HL-60 (cell line): ENCODE measurements around the gene OR52W1.

ENCODE experiments used
- DNase-seq, 2 experiments: peaks; one replicate each; pipeline ENCODE4 v3.0.0-alpha.2; 2010 to 2020; ENCODE audit warnings: low read depth in 1 of 2, low spot score in 1 of 2
- H3K27ac ChIP-seq: fragments of 250-450 bp; sonication (Bioruptor Pico); replicated peaks from 2 replicates; pipeline ENCODE4 v1.5.1; 2020; ENCODE audit warnings: mild to moderate bottlenecking, moderate library complexity
- H3K27me3 ChIP-seq: fragments of 250-450 bp; sonication (Bioruptor Pico); 2 replicates; pipeline ENCODE4 v1.5.1; 2021; ENCODE audit warnings: mild to moderate bottlenecking, moderate library complexity; ENCODE audit not compliant: insufficient read depth, poor library complexity, severe bottlenecking
- H3K4me3 ChIP-seq: replicated peaks from 2 replicates; pipeline ENCODE4 v1.5.1; 2011; ENCODE audit warnings: mild to moderate bottlenecking, control low read depth, low read length; ENCODE audit not compliant: insufficient read depth
- GABPA ChIP-seq: IDR thresholded peaks from 2 replicates; pipeline ENCODE4 v1.6.1; 2012; ENCODE audit warnings: low read depth
- POLR2AphosphoS5 ChIP-seq: IDR thresholded peaks from 2 replicates; pipeline ENCODE4 v1.6.1; 2012; ENCODE audit warnings: low read depth
- SPI1 ChIP-seq: IDR thresholded peaks from 2 replicates; pipeline ENCODE4 v1.6.1; 2012; ENCODE audit warnings: low read depth, mild to moderate bottlenecking, borderline replicate concordance
- TF ChIP-seq, protein P1 (sequence below): IDR thresholded peaks from 2 replicates; pipeline ENCODE4 v1.6.1; 2012; ENCODE audit warnings: low read depth; ENCODE audit not compliant: insufficient replicate concordance
- TF ChIP-seq, protein P2 (sequence below): IDR thresholded peaks from one replicate; pipeline ENCODE4 v1.5.1; 2011; ENCODE audit warnings: low read length, control low read depth, inconsistent platforms; ENCODE audit not compliant: insufficient read depth

Gene OR52W1

DNA sequence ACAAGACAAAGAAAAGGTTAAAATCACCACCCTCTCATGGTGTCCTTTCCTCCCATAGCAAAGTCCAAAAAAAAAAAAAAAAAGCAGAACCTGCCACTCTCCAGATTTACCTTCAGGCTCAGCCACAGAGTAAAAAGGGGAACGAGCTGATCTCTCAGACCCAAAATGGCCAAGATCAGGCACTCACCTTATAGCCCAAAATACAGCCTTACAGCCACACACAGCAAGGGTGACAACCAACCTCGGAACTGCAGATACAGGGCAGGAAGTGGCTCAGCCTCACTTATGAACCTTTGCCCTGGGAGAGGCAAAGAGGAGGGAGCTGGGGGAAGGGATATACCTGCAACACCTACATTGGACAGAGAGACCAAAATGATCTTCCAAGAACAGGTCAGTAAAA, 30.9 kb downstream of the OR52W1 start:
- TF ChIP-seq GABPA (no peak), SPI1 (peak; percentile 50; the same call in 1 of the 2 replicates), POLR2AphosphoS5 (no peak)
- peak in 1 of 2 experiments; percentile 47 for DNase-seq
- Histone ChIP-seq H3K27me3 (no peaks in the 10 kb centered on the region), H3K27ac (no peak overlapping the region), H3K4me3 (no peak overlapping the region)

DNA sequence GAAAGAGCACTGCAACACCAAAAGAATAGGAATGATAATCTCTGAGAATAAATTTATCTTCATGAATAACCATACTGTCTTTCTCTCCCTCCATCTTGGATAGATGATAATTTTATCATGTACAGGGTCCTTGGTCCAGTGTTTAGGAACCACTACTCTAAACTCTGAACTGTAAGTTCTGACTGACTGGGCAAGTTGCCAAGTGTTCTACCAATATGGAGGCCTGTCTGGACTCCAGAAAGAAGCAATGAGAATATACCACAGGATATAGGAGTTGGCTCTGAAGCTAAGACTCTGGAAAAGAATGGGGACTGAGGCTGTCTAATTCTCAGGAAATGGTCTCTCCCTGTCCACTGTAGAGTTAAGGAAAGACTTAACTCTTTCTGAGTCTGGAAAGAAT, 33.9 kb downstream of the OR52W1 start:
- no peak for DNase-seq
- TF ChIP-seq, protein P1, sequence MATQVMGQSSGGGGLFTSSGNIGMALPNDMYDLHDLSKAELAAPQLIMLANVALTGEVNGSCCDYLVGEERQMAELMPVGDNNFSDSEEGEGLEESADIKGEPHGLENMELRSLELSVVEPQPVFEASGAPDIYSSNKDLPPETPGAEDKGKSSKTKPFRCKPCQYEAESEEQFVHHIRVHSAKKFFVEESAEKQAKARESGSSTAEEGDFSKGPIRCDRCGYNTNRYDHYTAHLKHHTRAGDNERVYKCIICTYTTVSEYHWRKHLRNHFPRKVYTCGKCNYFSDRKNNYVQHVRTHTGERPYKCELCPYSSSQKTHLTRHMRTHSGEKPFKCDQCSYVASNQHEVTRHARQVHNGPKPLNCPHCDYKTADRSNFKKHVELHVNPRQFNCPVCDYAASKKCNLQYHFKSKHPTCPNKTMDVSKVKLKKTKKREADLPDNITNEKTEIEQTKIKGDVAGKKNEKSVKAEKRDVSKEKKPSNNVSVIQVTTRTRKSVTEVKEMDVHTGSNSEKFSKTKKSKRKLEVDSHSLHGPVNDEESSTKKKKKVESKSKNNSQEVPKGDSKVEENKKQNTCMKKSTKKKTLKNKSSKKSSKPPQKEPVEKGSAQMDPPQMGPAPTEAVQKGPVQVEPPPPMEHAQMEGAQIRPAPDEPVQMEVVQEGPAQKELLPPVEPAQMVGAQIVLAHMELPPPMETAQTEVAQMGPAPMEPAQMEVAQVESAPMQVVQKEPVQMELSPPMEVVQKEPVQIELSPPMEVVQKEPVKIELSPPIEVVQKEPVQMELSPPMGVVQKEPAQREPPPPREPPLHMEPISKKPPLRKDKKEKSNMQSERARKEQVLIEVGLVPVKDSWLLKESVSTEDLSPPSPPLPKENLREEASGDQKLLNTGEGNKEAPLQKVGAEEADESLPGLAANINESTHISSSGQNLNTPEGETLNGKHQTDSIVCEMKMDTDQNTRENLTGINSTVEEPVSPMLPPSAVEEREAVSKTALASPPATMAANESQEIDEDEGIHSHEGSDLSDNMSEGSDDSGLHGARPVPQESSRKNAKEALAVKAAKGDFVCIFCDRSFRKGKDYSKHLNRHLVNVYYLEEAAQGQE = no peak
- TF ChIP-seq POLR2AphosphoS5 (no peak), SPI1 (no peak), GABPA (no peak)
- TF ChIP-seq, protein P2, sequence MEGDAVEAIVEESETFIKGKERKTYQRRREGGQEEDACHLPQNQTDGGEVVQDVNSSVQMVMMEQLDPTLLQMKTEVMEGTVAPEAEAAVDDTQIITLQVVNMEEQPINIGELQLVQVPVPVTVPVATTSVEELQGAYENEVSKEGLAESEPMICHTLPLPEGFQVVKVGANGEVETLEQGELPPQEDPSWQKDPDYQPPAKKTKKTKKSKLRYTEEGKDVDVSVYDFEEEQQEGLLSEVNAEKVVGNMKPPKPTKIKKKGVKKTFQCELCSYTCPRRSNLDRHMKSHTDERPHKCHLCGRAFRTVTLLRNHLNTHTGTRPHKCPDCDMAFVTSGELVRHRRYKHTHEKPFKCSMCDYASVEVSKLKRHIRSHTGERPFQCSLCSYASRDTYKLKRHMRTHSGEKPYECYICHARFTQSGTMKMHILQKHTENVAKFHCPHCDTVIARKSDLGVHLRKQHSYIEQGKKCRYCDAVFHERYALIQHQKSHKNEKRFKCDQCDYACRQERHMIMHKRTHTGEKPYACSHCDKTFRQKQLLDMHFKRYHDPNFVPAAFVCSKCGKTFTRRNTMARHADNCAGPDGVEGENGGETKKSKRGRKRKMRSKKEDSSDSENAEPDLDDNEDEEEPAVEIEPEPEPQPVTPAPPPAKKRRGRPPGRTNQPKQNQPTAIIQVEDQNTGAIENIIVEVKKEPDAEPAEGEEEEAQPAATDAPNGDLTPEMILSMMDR = no peak
- H3K4me3 ChIP-seq = peak overlapping the region; percentile 99
- no peaks in the 10 kb centered on the region for H3K27me3 ChIP-seq
- H3K27ac ChIP-seq = no peak overlapping the region

DNA sequence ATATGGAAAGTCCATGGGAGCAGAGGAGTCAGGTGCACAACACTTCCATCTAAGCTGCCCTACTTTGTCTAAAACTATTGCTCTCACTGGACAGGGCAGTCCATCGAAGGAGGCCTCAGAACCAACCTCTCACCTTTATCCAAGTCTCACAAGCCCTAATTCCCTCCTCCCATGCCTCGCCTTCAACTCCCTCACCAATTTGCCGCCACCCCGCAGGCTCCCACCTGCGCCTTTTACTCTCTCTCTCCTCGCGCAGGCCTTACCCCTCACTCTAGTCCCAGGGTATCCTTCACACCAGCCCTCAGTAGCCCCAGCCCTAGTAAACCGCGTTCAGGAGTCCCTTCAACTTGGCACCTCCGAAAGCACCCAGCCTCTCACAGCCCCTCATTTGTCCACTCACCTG, 35.0 kb downstream of the OR52W1 start:
- DNase-seq = no peak
- no peaks in the 10 kb centered on the region for H3K27me3 ChIP-seq
- H3K4me3 ChIP-seq = peak overlapping the region; percentile 99
- TF ChIP-seq, protein P2 = no peak
- TF ChIP-seq POLR2AphosphoS5 (no peak), SPI1 (no peak), GABPA (no peak)
- TF ChIP-seq, protein P1 = no peak
- peak overlapping the region; percentile 70 for H3K27ac ChIP-seq

DNA sequence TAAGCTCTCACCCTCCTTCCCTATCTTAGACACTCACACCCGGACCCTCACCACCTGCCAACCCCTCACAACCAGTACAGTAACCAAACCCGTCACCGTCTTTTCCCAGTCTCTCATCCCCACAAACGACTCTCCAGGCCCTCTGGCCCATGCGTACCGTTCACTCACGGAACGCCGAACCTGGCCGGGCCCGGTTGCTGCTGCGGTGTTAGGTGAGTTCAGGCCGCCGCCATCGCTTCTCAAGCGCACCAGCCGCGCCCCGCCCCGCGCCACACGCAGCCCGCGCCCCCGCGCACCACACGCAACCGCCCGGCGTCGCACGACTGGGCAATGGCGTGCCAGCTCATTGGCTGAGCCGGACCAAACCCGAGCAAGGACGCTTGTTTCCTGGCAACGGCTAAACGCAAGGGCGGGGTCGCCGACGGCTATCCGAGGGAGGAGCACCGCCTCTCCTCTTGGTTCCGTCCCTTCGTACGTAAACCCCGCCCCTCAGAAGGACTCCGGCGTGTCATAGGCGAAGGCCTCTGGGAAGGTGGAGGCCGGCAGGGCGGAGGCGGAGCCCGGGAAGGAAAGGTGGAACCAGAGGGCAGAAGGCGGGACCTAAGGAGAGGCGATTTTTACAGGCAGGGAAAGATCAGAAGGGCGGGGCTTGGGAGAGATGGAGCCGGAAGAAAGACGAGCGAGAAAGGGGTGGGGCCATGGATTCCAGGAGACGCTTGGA, 35.5 kb downstream of the OR52W1 start, which contains the start of gene FHIP1B:
Gene FHIP1B, minus strand, starts transcription at position 250 of the 721 bp plus-strand sequence. CDS start 10,120 bp downstream, outside the sequence.
- H3K27me3 ChIP-seq = no peaks in the 10 kb centered on the region
- peak; percentile 98 to 100 for DNase-seq
- peak within 1 kb of the TSS; percentile 76 for H3K27ac ChIP-seq
- TF ChIP-seq, protein P1 = peak; percentile 52
- TF ChIP-seq SPI1 (no peak), GABPA (no peak), POLR2AphosphoS5 (peak; percentile 73; the same call in 1 of the 2 replicates)
- TF ChIP-seq, protein P2 = no peak
- peak within 1 kb of the TSS; percentile 99 for H3K4me3 ChIP-seq
